Kidney epithelial cell (primary cell): ENCODE measurements around the gene FSTL4. TPM values are rescaled to one million over a fixed set of nuclear protein-coding genes. Genes with fewer than 3 reads are reported as not detected.

Source experiments
- DNase-seq: peaks from one replicate; pipeline ENCODE4 v3.0.0-alpha.2; 2010; ENCODE audit warnings: low read depth
- H3K27me3 ChIP-seq: 2 replicates; pipeline ENCODE4 v1.6.0; 2011; ENCODE audit warnings: low read length; ENCODE audit not compliant: control insufficient read depth, insufficient read depth
- H3K36me3 ChIP-seq: 2 replicates; pipeline ENCODE4 v1.5.1; 2011; ENCODE audit warnings: low read length; ENCODE audit not compliant: control insufficient read depth, insufficient read depth
- H3K4me3 ChIP-seq: 2 replicates; pipeline ENCODE4 v1.5.1; 2011; ENCODE audit warnings: low read depth, mild to moderate bottlenecking, control low read depth, low read length
- total RNA-seq: library from RNA; depleted of rRNA; stranded (reverse); fragments of >200 nt; gene quantifications from 2 replicates; pipeline ENCODE4 v1.2.3, GENCODE V29; 2015
- TF ChIP-seq, protein P1 (sequence below): IDR thresholded peaks from 2 replicates; pipeline ENCODE4 v1.5.1; 2011; ENCODE audit warnings: mild to moderate bottlenecking, moderate library complexity, low read length, control low read depth, inconsistent platforms; ENCODE audit not compliant: insufficient read depth, poor library complexity, severe bottlenecking

Gene FSTL4
- total RNA-seq, 1 donor from 2014 or later = not detected

DNA sequence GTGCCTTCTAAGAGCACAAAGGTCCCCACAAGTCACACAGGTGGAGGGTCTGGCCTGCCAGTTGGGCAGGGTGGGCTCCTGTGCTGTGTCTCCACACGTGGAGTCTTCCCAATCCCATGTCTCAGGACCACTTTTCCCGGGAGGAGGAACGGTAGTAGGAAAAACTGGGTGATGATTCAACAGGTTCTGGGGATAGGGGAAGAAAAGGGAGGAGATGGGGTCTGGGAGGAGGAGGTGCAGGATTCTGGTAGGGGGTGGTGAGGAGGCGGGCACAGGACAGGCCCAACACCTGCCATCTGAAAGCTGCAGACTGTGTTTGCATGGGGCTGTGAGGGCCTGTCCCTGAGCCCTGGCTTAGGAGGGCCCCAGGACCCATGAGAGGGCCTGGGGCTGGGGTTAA is 345.4 kb downstream of the FSTL4 start:
- no peak for DNase-seq
- TF ChIP-seq, protein P1, sequence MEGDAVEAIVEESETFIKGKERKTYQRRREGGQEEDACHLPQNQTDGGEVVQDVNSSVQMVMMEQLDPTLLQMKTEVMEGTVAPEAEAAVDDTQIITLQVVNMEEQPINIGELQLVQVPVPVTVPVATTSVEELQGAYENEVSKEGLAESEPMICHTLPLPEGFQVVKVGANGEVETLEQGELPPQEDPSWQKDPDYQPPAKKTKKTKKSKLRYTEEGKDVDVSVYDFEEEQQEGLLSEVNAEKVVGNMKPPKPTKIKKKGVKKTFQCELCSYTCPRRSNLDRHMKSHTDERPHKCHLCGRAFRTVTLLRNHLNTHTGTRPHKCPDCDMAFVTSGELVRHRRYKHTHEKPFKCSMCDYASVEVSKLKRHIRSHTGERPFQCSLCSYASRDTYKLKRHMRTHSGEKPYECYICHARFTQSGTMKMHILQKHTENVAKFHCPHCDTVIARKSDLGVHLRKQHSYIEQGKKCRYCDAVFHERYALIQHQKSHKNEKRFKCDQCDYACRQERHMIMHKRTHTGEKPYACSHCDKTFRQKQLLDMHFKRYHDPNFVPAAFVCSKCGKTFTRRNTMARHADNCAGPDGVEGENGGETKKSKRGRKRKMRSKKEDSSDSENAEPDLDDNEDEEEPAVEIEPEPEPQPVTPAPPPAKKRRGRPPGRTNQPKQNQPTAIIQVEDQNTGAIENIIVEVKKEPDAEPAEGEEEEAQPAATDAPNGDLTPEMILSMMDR = no peak
- H3K36me3 ChIP-seq = no peaks in the 10 kb centered on the region
- no peak overlapping the region for H3K4me3 ChIP-seq
- H3K27me3 ChIP-seq = peaks cover 8% of the 10 kb centered on the region

DNA sequence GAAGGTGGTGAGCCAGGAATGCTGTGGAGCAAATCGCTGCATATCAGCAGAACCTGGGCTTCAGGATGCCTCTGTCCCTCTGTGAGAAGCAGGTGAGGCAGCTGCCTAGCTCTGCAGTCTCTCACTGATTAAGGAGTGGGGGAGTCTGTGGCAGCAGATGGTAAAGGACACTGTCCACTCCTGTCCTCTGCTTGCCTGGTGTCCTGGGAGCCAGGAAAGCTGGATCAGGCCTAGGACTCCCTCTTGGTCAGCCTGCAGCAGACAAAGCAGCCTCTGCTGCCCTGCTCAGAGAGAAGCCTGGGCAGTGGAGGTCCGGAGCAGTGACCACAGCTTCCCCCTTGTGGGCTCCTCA is 345.8 kb downstream of the FSTL4 start:
- no peaks in the 10 kb centered on the region for H3K36me3 ChIP-seq
- H3K4me3 ChIP-seq = no peak overlapping the region
- peaks cover 8% of the 10 kb centered on the region for H3K27me3 ChIP-seq
- TF ChIP-seq, protein P1 = no peak
- DNase-seq = no peak

DNA sequence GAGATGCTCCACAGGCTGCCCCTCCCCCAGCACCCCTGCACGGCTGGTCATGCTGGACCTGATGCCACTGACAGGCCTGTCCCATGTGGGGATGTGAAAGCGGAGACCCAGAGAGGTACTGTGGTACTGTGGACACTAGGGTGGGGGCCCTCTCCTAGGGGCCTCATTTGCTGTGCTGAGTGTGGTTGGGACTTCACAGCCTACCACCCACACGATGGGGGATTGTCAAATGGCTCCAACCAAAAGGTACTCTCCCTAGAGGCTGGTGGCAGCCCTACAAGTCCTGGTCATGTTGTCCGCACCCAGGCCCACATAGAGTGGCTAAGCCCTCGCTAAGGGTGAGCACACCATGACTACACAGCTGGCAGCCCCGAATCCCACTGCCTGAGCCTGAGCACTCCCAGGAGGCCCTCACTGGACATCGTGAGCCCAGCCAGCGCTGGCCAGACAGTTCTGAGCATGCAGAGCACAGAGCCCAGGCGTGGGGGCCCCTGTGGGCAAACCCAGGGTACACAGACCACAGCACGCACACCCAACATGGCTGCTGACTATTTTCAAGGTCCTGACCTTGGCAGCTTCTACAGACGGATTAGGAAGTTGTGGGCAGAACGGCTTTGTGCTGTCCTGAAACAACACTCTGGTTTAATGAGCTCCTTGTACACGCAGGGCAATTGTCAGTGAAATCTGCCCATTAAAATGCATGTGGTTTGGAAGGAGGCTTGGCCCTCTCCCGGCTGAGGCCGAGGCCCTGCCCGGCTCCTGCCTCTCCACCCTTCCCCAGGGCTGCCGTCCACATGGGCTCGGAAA is 346.4 kb downstream of the FSTL4 start:
- Histone ChIP-seq H3K27me3 (peaks cover 8% of the 10 kb centered on the region), H3K36me3 (no peaks in the 10 kb centered on the region), H3K4me3 (no peak overlapping the region)
- no peak for DNase-seq
- TF ChIP-seq, protein P1 = no peak

DNA sequence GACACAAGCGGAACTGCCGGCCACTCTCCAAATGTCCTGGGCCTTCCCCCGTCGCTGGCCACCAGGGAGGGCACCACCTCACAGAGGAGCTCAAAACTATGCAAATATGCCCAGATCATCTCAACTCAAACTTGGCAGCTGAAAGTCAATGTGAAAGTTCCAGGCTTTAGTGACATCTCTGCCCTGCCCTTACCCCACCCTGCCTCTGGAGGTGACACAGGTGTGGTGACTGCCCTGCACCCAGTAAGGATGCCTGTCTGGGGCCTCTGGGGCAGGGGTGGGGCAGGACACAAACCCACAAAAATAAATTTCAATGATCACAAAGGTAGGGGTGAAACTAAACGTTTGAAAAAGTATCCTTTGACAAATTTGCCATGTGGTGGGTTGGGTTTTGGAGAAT is 347.1 kb downstream of the FSTL4 start:
- no peak for DNase-seq
- Histone ChIP-seq H3K27me3 (peaks cover 8% of the 10 kb centered on the region), H3K4me3 (no peak overlapping the region), H3K36me3 (no peaks in the 10 kb centered on the region)
- TF ChIP-seq, protein P1 = no peak

DNA sequence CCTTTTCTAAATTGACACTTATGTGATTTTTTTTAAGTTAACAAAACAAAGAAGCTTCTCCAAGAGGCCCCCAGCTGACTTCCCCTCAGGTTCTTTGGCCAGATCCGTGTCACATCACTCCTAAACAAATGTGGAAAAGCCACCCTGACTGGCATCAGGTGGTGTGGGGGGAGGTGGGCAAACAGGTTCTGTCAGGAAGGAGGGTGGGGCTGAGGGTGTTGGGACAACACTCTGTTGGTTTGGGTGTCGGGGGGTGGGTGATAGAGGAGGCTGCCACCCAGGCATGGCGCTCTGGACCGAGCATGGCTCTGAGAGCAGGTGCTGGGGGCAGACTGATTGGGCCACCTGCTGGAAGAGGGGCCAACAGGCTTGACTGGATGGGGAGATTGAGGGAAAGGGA is 349.7 kb downstream of the FSTL4 start:
- TF ChIP-seq, protein P1 = no peak
- Histone ChIP-seq H3K36me3 (no peaks in the 10 kb centered on the region), H3K4me3 (no peak overlapping the region), H3K27me3 (peaks cover 5% of the 10 kb centered on the region)
- no peak for DNase-seq

DNA sequence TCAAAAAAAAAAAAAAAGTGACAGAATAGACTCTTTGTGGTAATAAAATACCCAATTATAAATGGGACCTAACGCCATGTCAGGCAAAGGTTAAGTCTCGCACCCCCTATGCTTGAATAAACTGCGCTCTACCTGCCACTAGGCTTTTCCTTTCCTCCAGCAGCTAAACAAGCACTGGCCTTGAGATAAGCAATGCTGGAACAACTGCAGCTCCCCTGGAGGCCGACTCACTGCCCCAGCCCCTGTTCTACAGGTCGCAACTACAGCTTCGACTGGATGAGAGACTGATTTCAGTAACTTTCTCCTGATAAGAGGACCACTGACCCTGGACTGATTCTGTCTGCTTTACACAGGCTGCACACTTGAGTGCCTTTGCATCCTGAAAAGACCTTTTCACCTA is 350.3 kb downstream of the FSTL4 start:
- TF ChIP-seq, protein P1 = no peak
- Histone ChIP-seq H3K4me3 (no peak overlapping the region), H3K36me3 (no peaks in the 10 kb centered on the region), H3K27me3 (peaks cover 3% of the 10 kb centered on the region)
- DNase-seq = no peak
